ENCODE results near the gene PANX3.

The PANX3 gene

DNA sequence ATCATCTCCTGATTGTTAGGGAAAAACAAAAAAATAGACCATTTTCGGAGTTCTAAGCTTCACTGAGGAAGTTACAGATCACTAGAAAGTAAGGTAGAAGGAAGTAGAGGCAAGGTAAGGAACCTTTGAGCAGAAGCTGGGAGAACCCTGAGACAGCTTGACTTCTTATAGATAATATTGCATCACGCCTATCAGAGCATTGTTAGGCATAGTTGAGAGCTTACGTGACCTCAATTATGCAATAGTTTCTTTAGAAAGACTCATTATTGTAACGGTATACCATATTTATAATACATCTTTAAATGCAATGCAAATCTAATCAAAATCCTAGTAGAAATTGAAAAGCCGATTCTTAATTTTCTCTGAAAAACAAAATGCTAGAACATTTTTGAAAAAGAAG, 16.3 kb downstream of the PANX3 start:
- TF ChIP-seq, protein P1, sequence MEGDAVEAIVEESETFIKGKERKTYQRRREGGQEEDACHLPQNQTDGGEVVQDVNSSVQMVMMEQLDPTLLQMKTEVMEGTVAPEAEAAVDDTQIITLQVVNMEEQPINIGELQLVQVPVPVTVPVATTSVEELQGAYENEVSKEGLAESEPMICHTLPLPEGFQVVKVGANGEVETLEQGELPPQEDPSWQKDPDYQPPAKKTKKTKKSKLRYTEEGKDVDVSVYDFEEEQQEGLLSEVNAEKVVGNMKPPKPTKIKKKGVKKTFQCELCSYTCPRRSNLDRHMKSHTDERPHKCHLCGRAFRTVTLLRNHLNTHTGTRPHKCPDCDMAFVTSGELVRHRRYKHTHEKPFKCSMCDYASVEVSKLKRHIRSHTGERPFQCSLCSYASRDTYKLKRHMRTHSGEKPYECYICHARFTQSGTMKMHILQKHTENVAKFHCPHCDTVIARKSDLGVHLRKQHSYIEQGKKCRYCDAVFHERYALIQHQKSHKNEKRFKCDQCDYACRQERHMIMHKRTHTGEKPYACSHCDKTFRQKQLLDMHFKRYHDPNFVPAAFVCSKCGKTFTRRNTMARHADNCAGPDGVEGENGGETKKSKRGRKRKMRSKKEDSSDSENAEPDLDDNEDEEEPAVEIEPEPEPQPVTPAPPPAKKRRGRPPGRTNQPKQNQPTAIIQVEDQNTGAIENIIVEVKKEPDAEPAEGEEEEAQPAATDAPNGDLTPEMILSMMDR (IDR thresholded peaks at IDR 0.05; ENCODE audit: borderline replicate concordance, insufficient read depth, low read depth, low read length): no peak
- H3K4me3 ChIP-seq (ENCODE audit: low read depth, low read length): no peak overlapping the region

DNA sequence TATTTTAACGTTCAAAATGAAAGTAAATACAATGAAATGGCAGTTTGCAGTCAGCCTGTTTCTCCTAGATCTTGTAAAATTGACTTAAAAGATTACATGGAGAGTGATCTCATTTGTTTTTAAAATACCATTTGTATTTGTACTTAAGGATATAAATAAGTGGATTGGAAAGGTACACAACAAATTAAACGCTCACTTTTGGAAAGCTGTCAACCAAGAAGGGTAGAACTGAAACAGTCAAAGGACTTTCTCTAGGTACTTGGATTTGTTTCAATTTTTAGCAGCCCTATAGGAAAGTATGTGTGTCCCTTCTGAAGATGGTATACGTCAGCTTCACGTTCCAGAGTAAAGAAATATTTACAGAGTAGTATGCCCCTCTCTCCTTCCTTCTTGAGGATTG, 18.7 kb downstream of the PANX3 start:
- no peak overlapping the region for H3K4me3 ChIP-seq (ENCODE audit: low read depth, low read length)
- TF ChIP-seq, protein P1 (IDR thresholded peaks at IDR 0.05; ENCODE audit: borderline replicate concordance, insufficient read depth, low read depth, low read length): no peak

DNA sequence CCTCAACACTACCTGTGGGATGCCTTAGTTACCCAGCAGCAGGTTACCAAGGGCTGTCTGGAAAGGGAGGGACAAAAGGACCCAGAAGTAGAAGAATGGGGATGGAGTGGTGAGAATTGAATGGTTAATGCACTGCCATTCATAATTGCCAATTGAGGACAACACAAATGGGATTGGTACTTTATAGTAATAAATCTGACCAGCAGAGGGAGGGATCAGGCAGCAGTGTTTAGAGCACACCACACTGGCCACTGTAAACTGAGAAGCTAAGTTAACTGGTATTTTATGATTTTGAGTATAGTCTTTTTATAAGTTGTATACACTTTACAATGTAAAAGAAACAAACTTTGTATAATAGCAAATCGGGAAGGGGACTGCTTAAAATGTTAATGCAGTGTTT, 22.1 kb downstream of the PANX3 start:
- TF ChIP-seq, protein P1 (IDR thresholded peaks at IDR 0.05; ENCODE audit: borderline replicate concordance, insufficient read depth, low read depth, low read length): no peak
- H3K4me3 ChIP-seq (ENCODE audit: low read depth, low read length): no peak overlapping the region

DNA sequence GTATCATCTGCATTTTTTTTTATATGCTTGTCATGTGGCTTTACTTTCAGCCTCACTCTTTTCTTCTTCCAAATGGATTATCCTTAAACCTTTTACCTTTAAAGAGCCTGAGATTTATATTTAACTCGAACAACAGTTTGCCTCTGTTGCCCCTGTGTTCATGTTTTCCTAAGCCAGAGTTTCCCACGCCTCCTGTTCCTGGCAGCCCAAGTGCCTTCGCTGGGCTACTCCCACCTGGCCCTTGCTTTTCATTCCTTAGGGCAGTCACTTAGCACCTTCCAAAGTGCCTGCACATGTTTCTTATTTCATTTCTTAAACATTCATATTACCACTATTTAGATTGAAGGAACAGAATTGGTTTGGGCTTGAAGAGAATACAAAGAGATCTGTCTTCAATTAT, 24.7 kb downstream of the PANX3 start:
- TF ChIP-seq, protein P1 (IDR thresholded peaks at IDR 0.05; ENCODE audit: borderline replicate concordance, insufficient read depth, low read depth, low read length): no peak
- H3K4me3 ChIP-seq (ENCODE audit: low read depth, low read length): no peak overlapping the region

DNA sequence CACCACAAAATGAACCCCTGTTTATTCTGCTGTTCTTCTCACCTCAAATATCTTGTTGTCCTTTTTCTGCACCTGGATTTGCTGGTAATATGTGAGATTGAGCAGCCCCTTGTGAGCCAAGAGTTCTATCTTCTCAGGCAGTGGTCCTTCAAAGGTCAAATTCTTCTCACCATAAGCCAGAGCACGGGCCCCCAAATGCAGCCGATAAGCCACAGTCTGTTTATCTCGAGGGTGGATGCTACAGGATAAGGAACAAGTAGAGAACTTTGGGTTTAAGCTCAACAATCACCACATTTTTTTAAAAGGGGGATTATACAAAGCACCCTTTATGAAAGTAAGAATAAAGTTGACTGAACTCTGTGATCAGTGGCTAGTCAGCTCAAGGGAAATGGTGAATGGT, 27.3 kb downstream of the PANX3 start:
- H3K4me3 ChIP-seq (ENCODE audit: low read depth, low read length): no peak overlapping the region
- TF ChIP-seq, protein P1 (IDR thresholded peaks at IDR 0.05; ENCODE audit: borderline replicate concordance, insufficient read depth, low read depth, low read length): no peak

DNA sequence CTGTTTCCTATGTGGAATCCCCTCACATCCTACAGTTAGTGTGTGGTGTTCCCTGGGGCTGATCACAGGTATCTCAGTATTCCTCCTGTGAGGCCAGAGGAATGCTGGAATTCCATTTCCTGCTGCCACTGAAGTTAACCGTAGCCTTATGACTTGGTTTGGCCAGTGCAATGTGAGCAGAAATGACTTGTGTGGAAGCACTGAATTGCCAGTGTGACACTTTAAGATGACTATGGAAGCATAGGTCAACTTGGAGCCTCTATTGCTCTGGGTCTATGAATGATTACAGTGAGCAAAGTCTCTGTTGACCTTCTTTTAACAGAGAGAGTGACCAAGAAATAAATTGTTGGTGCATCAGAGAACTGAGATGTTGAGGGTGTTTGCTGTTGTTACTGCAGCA, 28.0 kb downstream of the PANX3 start:
- H3K4me3 ChIP-seq (ENCODE audit: low read depth, low read length): no peak overlapping the region
- TF ChIP-seq, protein P1 (IDR thresholded peaks at IDR 0.05; ENCODE audit: borderline replicate concordance, insufficient read depth, low read depth, low read length): no peak

DNA sequence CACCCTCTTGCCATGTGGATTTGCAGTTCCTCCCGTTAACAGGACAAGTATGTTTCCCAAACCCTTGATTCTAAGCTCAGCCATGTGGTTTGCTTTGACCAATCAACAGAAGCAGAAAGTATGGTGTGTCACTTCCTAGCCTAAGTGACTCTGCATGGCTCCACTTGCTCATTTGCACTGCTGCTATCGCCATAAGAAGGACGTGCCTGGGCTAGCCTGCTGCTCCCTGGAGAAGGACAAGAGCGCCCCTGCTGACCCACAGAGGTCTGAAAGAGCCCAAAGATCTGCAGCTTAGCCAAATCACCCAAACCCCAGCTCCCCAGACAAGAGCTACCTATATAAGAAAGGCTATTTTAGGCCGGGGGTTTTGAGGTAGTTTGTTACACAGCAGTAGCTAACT, 29.4 kb downstream of the PANX3 start:
- TF ChIP-seq, protein P1 (IDR thresholded peaks at IDR 0.05; ENCODE audit: borderline replicate concordance, insufficient read depth, low read depth, low read length): no peak
- H3K4me3 ChIP-seq (ENCODE audit: low read depth, low read length): no peak overlapping the region
